HepG2 (cell line): ENCODE results near the gene SLC35B4. TPM values are rescaled to one million over a fixed set of nuclear protein-coding genes. Genes with fewer than 3 reads are reported as not detected.

Source experiments
- polyA plus RNA-seq, 8 experiments: library from polyadenylated mRNA; depleted of rRNA in 3 of 8; stranded (reverse) in 7 of 8; unstranded in 1 of 8; fragments of >200 nt; fragmentation: Illumina TruSeq in 4 of 8; extraction: Trizol in 4 of 8; gene quantifications; 2 replicates each; pipeline versions ENCODE4 v1.2.1 to v1.2.3, GENCODE V29; 2011 to 2016; ENCODE audit warnings: low read depth in 4 of 8, missing spikeins in 1 of 8, mixed read lengths in 1 of 8; ENCODE audit not compliant: insufficient read depth in 1 of 8
- total RNA-seq, 5 experiments: library from RNA; depleted of rRNA; stranded (reverse); fragments of >200 nt; fragmentation: Illumina TruSeq; extraction: Trizol; gene quantifications; 2 replicates each; pipeline ENCODE4 v1.2.3, GENCODE V29; 2016; ENCODE audit warnings: low read depth in 1 of 5

SLC35B4 gene
- total and polyA plus RNA-seq, 2 of the 13 experiments (the other 11 are each of a cell fraction or from before 2014, with no cell fraction given) = 17.1 to 17.8 TPM

Other genes starting within 250 kb of the SLC35B4 start
- 0.18 TPM in 1 of 2 replicates, not detected in the other for gene LRGUK, start 189.6 kb downstream of the SLC35B4 start, total RNA-seq (2016; rRNA removed; fragmentation: Illumina TruSeq; extraction: Trizol)
- gene LRGUK, start 189.6 kb downstream of the SLC35B4 start, polyA plus RNA-seq (2011; rRNA removed) = 0.13 and 0.20 TPM in 2 replicates
- gene AKR1B1, start 142.2 kb upstream of the SLC35B4 start, total RNA-seq (2016; rRNA removed; fragmentation: Illumina TruSeq; extraction: Trizol) = 89.9 and 123 TPM in 2 replicates
- 110 and 133 TPM in 2 replicates for gene AKR1B1, start 142.2 kb upstream of the SLC35B4 start, polyA plus RNA-seq (2011; rRNA removed)
- 124 and 175 TPM in 2 replicates for gene AKR1B10, start 210.6 kb upstream of the SLC35B4 start, total RNA-seq (2016; rRNA removed; fragmentation: Illumina TruSeq; extraction: Trizol)
- gene AKR1B10, start 210.6 kb upstream of the SLC35B4 start, polyA plus RNA-seq (2011; rRNA removed) = 8.8 and 14.2 TPM in 2 replicates
- 0.77 and 1.2 TPM in 2 replicates for gene AKR1B15, start 232.2 kb upstream of the SLC35B4 start, total RNA-seq (2016; rRNA removed; fragmentation: Illumina TruSeq; extraction: Trizol)
- not detected in 2 replicates for gene AKR1B15, start 232.2 kb upstream of the SLC35B4 start, polyA plus RNA-seq (2011; rRNA removed)